A549 (cell line): ENCODE measurements around the gene DDIAS. TPM values are rescaled to one million over a fixed set of nuclear protein-coding genes. Genes with fewer than 3 reads are reported as not detected.

Experiments used
- ATAC-seq, 2 experiments: fragments of 200-7000 bp in 1 of 2; fragments of >200 bp in 1 of 2; cut with Nextera tagmentation in 1 of 2; cut with Tn5 transposase in 1 of 2; 3 replicates each; pipeline versions ENCODE4 v1.8.0 to v1.9.1; 2018 to 2020; ENCODE audit warnings: mild to moderate bottlenecking in 1 of 2, moderate library complexity in 1 of 2
- CTCF ChIA-PET: fragments of 300-600 bp; sonication (Branson Sonifier 250); formaldehyde crosslinking; extraction: SDS; loops from one replicate; lab custom pipeline; 2021; ENCODE audit warnings: antibody characterized with exemption, inconsistent platforms; lab: Yijun Ruan, JAX
- POLR2A ChIA-PET: fragments of 350-600 bp; formaldehyde crosslinking; extraction: SDS; loops from one replicate; lab custom pipeline; 2021; ENCODE audit warnings: antibody characterized with exemption, inconsistent platforms; lab: Yijun Ruan, JAX
- DNase-seq, 2 experiments: peaks; one replicate each; pipeline versions ENCODE4 v3.0.0 to v3.0.0-alpha.2; 2011 to 2016; ENCODE audit warnings: low read depth in 1 of 2, low spot score in 1 of 2
- FAIRE-seq: peaks from 2 replicates; lab custom pipeline; 2011; peaks lifted over from hg19 to GRCh38; lab: Jason Lieb, UNC
- H3K27ac ChIP-seq, 2 experiments: fragments of >200 bp; sonication (Bioruptor Twin); formaldehyde crosslinking; 3 replicates each; pipeline ENCODE4 v1.5.1; 2016 to 2017
- H3K4me1 ChIP-seq: fragments of >200 bp; sonication (Bioruptor Twin); formaldehyde crosslinking; 3 replicates; pipeline ENCODE4 v1.6.1; 2016
- H3K4me2 ChIP-seq: fragments of >200 bp; sonication (Bioruptor Twin); formaldehyde crosslinking; 3 replicates; pipeline ENCODE4 v1.6.1; 2016
- H3K4me3 ChIP-seq: fragments of >200 bp; sonication (Bioruptor Twin); formaldehyde crosslinking; 3 replicates; pipeline ENCODE4 v1.5.1; 2016
- H3K9me3 ChIP-seq: fragments of >200 bp; sonication (Bioruptor Twin); formaldehyde crosslinking; 3 replicates; pipeline ENCODE4 v1.6.1; 2016
- CBX2 ChIP-seq: fragments of 200-600 bp; sonication (generic); IDR thresholded peaks from 2 replicates; pipeline ENCODE4 v1.6.1; 2016; ENCODE audit warnings: low read depth, mild to moderate bottlenecking, borderline replicate concordance
- CBX8 ChIP-seq: fragments of 200-600 bp; sonication (generic); IDR thresholded peaks from 2 replicates; pipeline ENCODE4 v1.6.1; 2016
- CHD4 ChIP-seq: fragments of 200-600 bp; sonication (generic); IDR thresholded peaks from 2 replicates; pipeline ENCODE4 v1.6.1; 2016; ENCODE audit warnings: antibody characterized with exemption, mild to moderate bottlenecking, borderline replicate concordance
- EHF ChIP-seq: fragments of 250-450 bp; sonication (Bioruptor Pico); IDR thresholded peaks from 2 replicates; pipeline ENCODE4 v1.5.0; 2020; ENCODE audit warnings: mild to moderate bottlenecking
- ESRRA ChIP-seq: fragments of 150-350 bp; IDR thresholded peaks from 2 replicates; pipeline ENCODE4 v1.6.1; 2014; ENCODE audit warnings: mild to moderate bottlenecking, low read length, borderline replicate concordance
- FOXS1 ChIP-seq: fragments of 250-450 bp; sonication (Bioruptor Pico); IDR thresholded peaks from 2 replicates; pipeline ENCODE4 v1.5.0; 2020; ENCODE audit warnings: mild to moderate bottlenecking, moderate library complexity
- HEYL ChIP-seq: fragments of 250-450 bp; sonication (Bioruptor Pico); IDR thresholded peaks from 2 replicates; pipeline ENCODE4 v1.8.0; 2021; ENCODE audit warnings: mild to moderate bottlenecking, moderate library complexity
- HOXA7 ChIP-seq: fragments of 250-450 bp; sonication (Bioruptor Pico); IDR thresholded peaks from 2 replicates; pipeline ENCODE4 v1.5.0; 2020; ENCODE audit warnings: mild to moderate bottlenecking, moderate library complexity
- HOXB5 ChIP-seq: fragments of 250-450 bp; sonication (Bioruptor Pico); IDR thresholded peaks from 2 replicates; pipeline ENCODE4 v1.5.0; 2020; ENCODE audit warnings: mild to moderate bottlenecking, moderate library complexity
- JUNB ChIP-seq: fragments of >200 bp; sonication (Bioruptor Twin); formaldehyde crosslinking; IDR thresholded peaks from 2 replicates; pipeline ENCODE4 v1.6.1; 2016
- KDM5A ChIP-seq: fragments of 200-600 bp; sonication (generic); IDR thresholded peaks from 2 replicates; pipeline ENCODE4 v1.6.1; 2016; ENCODE audit warnings: antibody characterized with exemption, mild to moderate bottlenecking
- MAZ ChIP-seq: fragments of 150-350 bp; IDR thresholded peaks from 2 replicates; pipeline ENCODE4 v1.6.1; 2014; ENCODE audit warnings: antibody characterized with exemption, low read depth, low read length, borderline replicate concordance
- NFE2L2 ChIP-seq: fragments of 150-350 bp; conservative IDR thresholded peaks from 2 replicates; pipeline ENCODE4 v1.6.1; 2014; ENCODE audit warnings: low read length
- NPAS2 ChIP-seq: fragments of 250-450 bp; sonication (Bioruptor Pico); IDR thresholded peaks from 2 replicates; pipeline ENCODE4 v1.8.0; 2022; ENCODE audit warnings: mild to moderate bottlenecking, moderate library complexity, borderline replicate concordance
- NR3C1 ChIP-seq: fragments of >200 bp; sonication (Bioruptor Twin); formaldehyde crosslinking; IDR thresholded peaks from 3 replicates; pipeline ENCODE4 v1.6.1; 2017
- PHF8 ChIP-seq: fragments of 200-600 bp; sonication (generic); IDR thresholded peaks from 2 replicates; pipeline ENCODE4 v1.6.1; 2016; ENCODE audit warnings: low read depth, mild to moderate bottlenecking, antibody characterized with exemption, moderate library complexity, borderline replicate concordance
- RAD21 ChIP-seq, 2 experiments: fragments of >200 bp in 1 of 2; sonication (Bioruptor Twin) in 1 of 2; formaldehyde crosslinking in 1 of 2; IDR thresholded peaks in 1 of 2; conservative IDR thresholded peaks in 1 of 2; 2 replicates in 1 of 2; 3 replicates in 1 of 2; pipeline ENCODE4 v1.6.1; 2012 to 2018; ENCODE audit warnings: inconsistent platforms in 1 of 2
- RCOR1 ChIP-seq: fragments of 150-350 bp; IDR thresholded peaks from 2 replicates; pipeline ENCODE4 v1.6.1; 2014; ENCODE audit warnings: antibody characterized with exemption, low read length, low read depth
- SMC3 ChIP-seq: fragments of >200 bp; sonication (Bioruptor Twin); formaldehyde crosslinking; IDR thresholded peaks from 3 replicates; pipeline ENCODE4 v1.6.1; 2018; ENCODE audit warnings: inconsistent platforms
- TFCP2L1 ChIP-seq: fragments of 250-450 bp; sonication (Bioruptor Pico); IDR thresholded peaks from 2 replicates; pipeline ENCODE4 v1.5.0; 2021; ENCODE audit warnings: mild to moderate bottlenecking
- ZC3H11A ChIP-seq: fragments of 450-650 bp; IDR thresholded peaks from 2 replicates; pipeline ENCODE4 v1.6.1; 2014; ENCODE audit warnings: antibody characterized with exemption, mild to moderate bottlenecking
- ZNF302 ChIP-seq: fragments of 250-450 bp; sonication (Bioruptor Pico); IDR thresholded peaks from 2 replicates; pipeline ENCODE4 v1.9.0; 2021; ENCODE audit warnings: inconsistent platforms, mild to moderate bottlenecking, moderate library complexity
- WGBS: methylation state at CpG from one replicate; pipeline ENCODE4 v1.1.6; 2017; ENCODE audit errors: missing lambda C conversion rate; 5-methylcytosine and 5-hydroxymethylcytosine counted together
- polyA plus RNA-seq, 4 experiments: library from polyadenylated mRNA; depleted of rRNA in 3 of 4; stranded (reverse); fragments of >200 nt; fragmentation: RNase III in 1 of 4; extraction: RNeasy Plus Mini Kit Qiagen cat#74134 plus additional on column Dnase treatment in 1 of 4; gene quantifications; 2 replicates in 3 of 4; 3 replicates in 1 of 4; pipeline ENCODE4 v1.2.3, GENCODE V29; 2011 to 2017
- TF ChIP-seq, protein P1 (sequence below): fragments of 250-450 bp; sonication (Bioruptor Pico); IDR thresholded peaks from 2 replicates; pipeline ENCODE4 v1.5.0; 2020; ENCODE audit warnings: low read depth, mild to moderate bottlenecking, moderate library complexity
- TF ChIP-seq, protein P2 (sequence below): IDR thresholded peaks from 2 replicates; pipeline ENCODE4 v1.6.1; 2012; ENCODE audit warnings: low read depth, borderline replicate concordance

DDIAS gene
- polyA plus RNA-seq, 2 of the 4 experiments (the other 2 are of a cell fraction), result 14.7 to 23.9 TPM

DNA sequence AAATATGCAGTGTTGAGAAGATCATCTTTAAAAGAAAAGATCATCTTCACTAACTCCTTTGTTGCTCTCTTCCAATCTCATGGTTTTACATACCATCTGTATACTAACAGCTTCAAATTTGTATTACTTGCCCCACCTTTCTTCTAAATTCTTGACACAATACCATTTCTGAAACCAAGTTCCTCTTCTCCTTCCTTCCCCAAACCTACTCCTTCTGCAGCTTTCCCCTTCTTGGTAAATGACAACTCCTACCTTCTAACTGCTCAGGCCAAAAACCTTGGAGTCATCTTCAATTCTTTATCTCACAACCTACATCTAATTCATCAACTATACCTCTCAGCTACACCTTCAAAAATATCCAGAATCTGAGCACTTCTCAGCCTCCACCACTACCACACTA, 10.6 kb upstream of the DDIAS start:
- no peak for TF ChIP-seq EHF (CRISPR knock-in tag)
- no peak for TF ChIP-seq HOXB5 (CRISPR knock-in tag)
- no peak for TF ChIP-seq MAZ
- TF ChIP-seq, all 56 proteins: peak for 0
- ATAC-seq, result no peak
- POLR2A ChIA-PET, result no interaction called here
- DNase-seq, result no peak
- Histone ChIP-seq H3K4me3 (no peak overlapping the region), H3K9me3 (no peaks in the 10 kb centered on the region), H3K4me2 (no peak overlapping the region), H3K27ac (no peak overlapping the region), H3K4me1 (no peaks in the 10 kb centered on the region)
- no peak for FAIRE-seq
- CTCF ChIA-PET, result interaction anchor here (3.8 kb wide), 1 partner anchor 24 kb away, joined by 20 read pairs; no protein-coding TSS in a partner anchor

DNA sequence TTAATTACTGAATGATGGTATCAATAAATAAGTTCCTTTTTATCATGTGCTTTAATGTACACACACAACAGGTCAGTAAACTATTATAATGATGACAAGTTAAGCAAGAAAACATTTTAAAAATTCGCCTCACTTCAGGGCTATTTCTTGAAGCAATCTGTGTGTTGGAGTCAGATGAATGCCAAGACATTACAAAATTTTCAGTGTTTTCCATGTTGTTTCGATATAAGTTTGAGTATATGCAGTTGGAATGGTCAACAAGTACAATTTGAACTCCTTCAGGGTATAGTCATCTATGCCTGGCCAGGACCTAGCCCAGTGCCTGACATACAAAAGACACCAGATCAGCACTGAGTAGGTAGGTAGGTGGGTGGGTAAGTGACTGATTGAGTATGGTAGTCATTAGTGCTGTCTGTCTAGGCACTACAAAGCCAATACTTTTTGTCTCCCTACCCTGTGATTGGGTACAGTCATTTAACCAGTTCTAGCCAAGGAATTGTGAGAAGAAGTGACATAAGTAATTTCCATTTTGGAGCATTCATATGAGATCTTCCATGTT, 8.8 kb upstream of the DDIAS start:
- Histone ChIP-seq H3K4me3 (no peak overlapping the region), H3K4me2 (no peak overlapping the region), H3K27ac (no peak overlapping the region), H3K4me1 (no peaks in the 10 kb centered on the region), H3K9me3 (no peaks in the 10 kb centered on the region)
- ChIA-PET POLR2A (no interaction called here), CTCF (interaction anchor here (3.8 kb wide), 1 partner anchor 25 kb away, joined by 20 read pairs; no protein-coding TSS in a partner anchor)
- FAIRE-seq (peak; percentile 80), DNase-seq (no peak), ATAC-seq (no peak)
- no peak for TF ChIP-seq RCOR1
- TF ChIP-seq, protein P1, sequence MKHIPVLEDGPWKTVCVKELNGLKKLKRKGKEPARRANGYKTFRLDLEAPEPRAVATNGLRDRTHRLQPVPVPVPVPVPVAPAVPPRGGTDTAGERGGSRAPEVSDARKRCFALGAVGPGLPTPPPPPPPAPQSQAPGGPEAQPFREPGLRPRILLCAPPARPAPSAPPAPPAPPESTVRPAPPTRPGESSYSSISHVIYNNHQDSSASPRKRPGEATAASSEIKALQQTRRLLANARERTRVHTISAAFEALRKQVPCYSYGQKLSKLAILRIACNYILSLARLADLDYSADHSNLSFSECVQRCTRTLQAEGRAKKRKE (CRISPR knock-in tag), result no peak
- no peak for TF ChIP-seq RAD21 (conservative IDR thresholded peaks at IDR 0.05 in 1 of 2, IDR thresholded peaks at IDR 0.05 in 1 of 2)
- no peak for TF ChIP-seq ZNF302 (CRISPR knock-in tag)
- TF ChIP-seq, protein P2, sequence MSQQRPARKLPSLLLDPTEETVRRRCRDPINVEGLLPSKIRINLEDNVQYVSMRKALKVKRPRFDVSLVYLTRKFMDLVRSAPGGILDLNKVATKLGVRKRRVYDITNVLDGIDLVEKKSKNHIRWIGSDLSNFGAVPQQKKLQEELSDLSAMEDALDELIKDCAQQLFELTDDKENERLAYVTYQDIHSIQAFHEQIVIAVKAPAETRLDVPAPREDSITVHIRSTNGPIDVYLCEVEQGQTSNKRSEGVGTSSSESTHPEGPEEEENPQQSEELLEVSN, result no peak
- no peak for TF ChIP-seq HOXA7 (CRISPR knock-in tag)
- no peak for TF ChIP-seq HEYL
- TF ChIP-seq FOXS1, result no peak
- TF ChIP-seq ESRRA, result no peak
- TF ChIP-seq CBX2, result no peak
- no peak for TF ChIP-seq ZC3H11A
- TF ChIP-seq JUNB, result no peak
- no peak for TF ChIP-seq NFE2L2
- no peak for TF ChIP-seq NR3C1
- TF ChIP-seq TFCP2L1 (CRISPR knock-in tag), result no peak
- TF ChIP-seq SMC3, result no peak
- no peak for TF ChIP-seq CBX8
- TF ChIP-seq PHF8, result no peak
- TF ChIP-seq CHD4, result no peak
- WGBS, result 65% methylated on average over 2 of the region's 2 CpGs

DNA sequence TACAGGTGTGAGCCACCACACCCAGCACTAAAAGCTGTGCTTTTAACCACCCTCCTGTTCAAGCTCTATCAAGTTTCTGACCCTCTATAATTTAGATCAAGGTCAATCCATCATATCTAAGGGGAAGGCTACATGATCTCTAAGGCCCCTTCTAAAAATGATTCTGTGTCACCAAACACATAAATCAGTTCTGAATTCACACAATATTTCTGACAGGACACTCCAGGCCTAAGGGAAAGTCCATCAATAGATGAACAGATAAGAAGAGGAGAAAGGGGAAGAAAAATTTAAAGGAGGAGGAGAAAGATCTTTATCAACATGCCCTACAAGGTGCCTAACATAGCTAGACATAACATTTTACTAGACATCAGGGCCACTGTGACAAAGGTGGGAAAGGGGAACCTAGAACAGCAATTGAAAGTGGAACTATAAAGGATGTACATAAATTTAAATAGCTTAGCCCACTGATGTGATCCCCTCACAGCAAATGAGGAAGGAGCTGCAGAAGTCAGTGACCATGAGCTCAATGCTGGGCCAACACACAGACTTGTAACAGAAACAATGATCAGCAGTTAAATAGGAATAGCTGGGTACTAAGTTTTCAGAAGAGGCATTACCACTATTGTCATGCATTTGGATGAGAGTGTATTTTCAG, 6.0 kb upstream of the DDIAS start:
- H3K4me2 ChIP-seq, result no peak overlapping the region
- POLR2A ChIA-PET, result interaction anchor here (0.6 kb wide), 1 partner anchor 390 kb away, joined by 3 read pairs; the partner anchor contains the start of gene CCDC90B
- DNase-seq, result no peak
- TF ChIP-seq NPAS2 (CRISPR knock-in tag) (no peak), NR3C1 (no peak), KDM5A (no peak)
- TF ChIP-seq, all 56 proteins: peak for 0
- Histone ChIP-seq H3K4me1 (peaks cover 8% of the 10 kb centered on the region), H3K4me3 (no peak overlapping the region), H3K27ac (no peak overlapping the region), H3K9me3 (no peaks in the 10 kb centered on the region)
- CTCF ChIA-PET, result interaction anchor here (1.6 kb wide), 2 partner anchors 10 to 28 kb away, joined by 3 to 8 read pairs; no protein-coding TSS in a partner anchor
- FAIRE-seq (no peak), ATAC-seq (no peak)
